Kidney glomerular epithelial cell (primary cell): ENCODE results near the gene SKP1.

Source experiments
- DNase-seq: peaks from one replicate; lab custom pipeline; 2025; lab: John Stamatoyannopoulos, UW

SKP1 gene

GRCh38 chr5:134130239-134130945 lies 46.4 kb downstream of the SKP1 start:
- no peak for DNase-seq

- DNase-seq, result no peak
Observed at GRCh38 chr5:134129411-134130238, 47.1 kb downstream of the SKP1 start.

- DNase-seq, result no peak
Observed at GRCh38 chr5:134128648-134128995, 48.1 kb downstream of the SKP1 start.

GRCh38 chr5:134127988-134128647 lies 48.6 kb downstream of the SKP1 start:
- DNase-seq, result no peak

GRCh38 chr5:134127376-134127861 lies 49.3 kb downstream of the SKP1 start:
- DNase-seq, result peak; percentile 54

- DNase-seq, result peak; percentile 35
Observed at GRCh38 chr5:134125039-134126015, 51.4 kb downstream of the SKP1 start.

GRCh38 chr5:134124289-134125038 lies 52.3 kb downstream of the SKP1 start:
- peak; percentile 5 for DNase-seq

- no peak for DNase-seq
Observed at GRCh38 chr5:134123360-134123759, 53.4 kb downstream of the SKP1 start.

- DNase-seq, result no peak
Observed at GRCh38 chr5:134122530-134122929, 54.2 kb downstream of the SKP1 start.

GRCh38 chr5:134120386-134121138 lies 56.2 kb downstream of the SKP1 start:
- DNase-seq, result no peak

- no peak for DNase-seq
Observed at GRCh38 chr5:134119720-134120119, 57.0 kb downstream of the SKP1 start.

GRCh38 chr5:134118212-134118835 lies 58.4 kb downstream of the SKP1 start:
- no peak for DNase-seq

GRCh38 chr5:134116789-134117761 lies 59.7 kb downstream of the SKP1 start:
- no peak for DNase-seq

GRCh38 chr5:134116286-134116685 lies 60.5 kb downstream of the SKP1 start:
- no peak for DNase-seq

- no peak for DNase-seq
Observed at GRCh38 chr5:134115806-134116175, 61.0 kb downstream of the SKP1 start.

GRCh38 chr5:134114886-134115805 lies 61.6 kb downstream of the SKP1 start:
- DNase-seq, result no peak
